GM11168 (cell line): ENCODE results near the gene UBE2S.
"Not testable (repeated sequence)": the region's sequence is repeated elsewhere in the genome, so short reads cannot be mapped to it uniquely, and the experiment has no call there.

ENCODE experiments used
- in situ Hi-C: fragments of 300-500 bp; cut with MboI; formaldehyde crosslinking; loops from one replicate; pipeline ENCODE4 v1.12.0; 2022; ENCODE audit warnings: low sequenced_read_pairs; ENCODE audit not compliant: unreplicated experiment

The UBE2S gene

GRCh38 chr19:55407550-55407799, at the start of gene UBE2S:
Gene UBE2S, minus strand, starts transcription at chr19:55407788. Its CDS starts 199 bp downstream, at chr19:55407589.
- in situ Hi-C loops, result loop anchor here (25.0 kb wide), 1 partner anchor 270 kb away; the partner anchor contains the start of gene TNNT1

GRCh38 chr19:55456347-55456746, 48.8 kb upstream of the UBE2S start:
- in situ Hi-C loops, result no loop called here

- in situ Hi-C loops, result no loop called here
Observed at GRCh38 chr19:55455576-55456235, 48.1 kb upstream of the UBE2S start.

- in situ Hi-C loops, result no loop called here
Observed at GRCh38 chr19:55454787-55455243, 47.2 kb upstream of the UBE2S start.

- in situ Hi-C loops, result no loop called here
Observed at GRCh38 chr19:55453511-55454260, 46.1 kb upstream of the UBE2S start.

- in situ Hi-C loops, result no loop called here
Observed at GRCh38 chr19:55452749-55453346, 45.3 kb upstream of the UBE2S start.

GRCh38 chr19:55451965-55452748, 44.6 kb upstream of the UBE2S start:
- in situ Hi-C loops, result no loop called here

- in situ Hi-C loops, result no loop called here
Observed at GRCh38 chr19:55451163-55451964, 43.8 kb upstream of the UBE2S start.

GRCh38 chr19:55449469-55449868, 41.9 kb upstream of the UBE2S start:
- in situ Hi-C loops, result no loop called here

- in situ Hi-C loops, result not testable (repeated sequence)
Observed at GRCh38 chr19:55448175-55448490, 40.5 kb upstream of the UBE2S start.

GRCh38 chr19:55447421-55448174, 40.0 kb upstream of the UBE2S start:
- in situ Hi-C loops, result no loop called here

- in situ Hi-C loops, result no loop called here
Observed at GRCh38 chr19:55446060-55446459, 38.5 kb upstream of the UBE2S start.

- in situ Hi-C loops, result no loop called here
Observed at GRCh38 chr19:55444646-55445045, 37.1 kb upstream of the UBE2S start.

- in situ Hi-C loops, result no loop called here
Observed at GRCh38 chr19:55443824-55444480, 36.4 kb upstream of the UBE2S start.

- in situ Hi-C loops, result no loop called here
Observed at GRCh38 chr19:55443045-55443823, 35.6 kb upstream of the UBE2S start, which contains the start of gene SHISA7. Gene SHISA7, minus strand, starts transcription at chr19:55443300. Its CDS starts 437 bp downstream, at chr19:55442863.

- in situ Hi-C loops, result no loop called here
Observed at GRCh38 chr19:55442372-55442961, 34.9 kb upstream of the UBE2S start.

GRCh38 chr19:55441692-55442321, 34.2 kb upstream of the UBE2S start:
- in situ Hi-C loops, result no loop called here
